Spleen (tissue), 7 donors: Measurements from ENCODE around the gene CDKN3.

Experiments used
- POLR2A ChIP-seq, 3 donors: fragments of 450-650 bp; IDR thresholded peaks; one replicate each; pipeline ENCODE4 v1.5.1; 2017; ENCODE audit warnings: antibody characterized with exemption in 3 of 3, mild to moderate bottlenecking in 1 of 3
- POLR2AphosphoS5 ChIP-seq, 3 donors: sonication (generic); formaldehyde crosslinking; IDR thresholded peaks; one replicate each; pipeline ENCODE4 v1.5.1; 2017; ENCODE audit warnings: antibody characterized with exemption in 3 of 3
- TF ChIP-seq, protein P1 (sequence below), 11 experiments: fragments of 200-600 bp in 7 of 11; fragments of 450-650 bp in 4 of 11; sonication (generic) in 4 of 11; IDR thresholded peaks in 8 of 11; conservative IDR thresholded peaks in 3 of 11; 1 replicate in 7 of 11; 2 replicates in 4 of 11; pipeline versions ENCODE4 v1.4.0 to v1.8.0; 2016 to 2021; ENCODE audit warnings: antibody characterized with exemption in 11 of 11, inconsistent platforms in 4 of 11, mild to moderate bottlenecking in 1 of 11
- donor health status: DM: no; HTN: no; CAD: no; lungs with moderate emphysema.
- donor health status: DM: no; HTN: no; CAD: no.
- donor health status: DM: no; HTN: no; CAD: no.

DNA sequence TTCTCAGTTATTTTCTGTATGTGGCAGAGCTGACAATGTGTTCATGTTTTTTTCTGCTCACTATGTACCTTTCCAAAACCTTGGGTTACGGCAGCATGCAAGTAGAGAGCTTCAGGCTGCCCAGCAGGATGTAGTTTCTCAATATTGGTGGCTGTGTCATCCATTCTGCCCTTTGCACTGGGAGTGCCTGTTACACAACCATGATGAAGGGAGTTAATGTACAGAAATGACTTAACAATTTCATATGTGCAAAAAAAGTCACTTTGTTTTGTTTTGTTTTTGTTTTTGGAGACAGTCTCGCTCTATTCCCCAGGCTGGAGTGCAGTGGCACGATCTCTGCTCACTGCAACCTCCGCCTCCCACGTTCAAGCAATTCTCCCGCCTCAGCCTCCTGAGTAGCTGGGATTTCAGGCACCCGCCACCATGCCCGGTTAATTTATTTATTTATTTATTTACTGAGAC, 50.5 kb downstream of the CDKN3 start:
- TF ChIP-seq POLR2AphosphoS5 (IDR thresholded peaks at IDR 0.05) (peak in 1 of 3 donors; percentile 70), POLR2A (IDR thresholded peaks at IDR 0.05) (no peak)
- TF ChIP-seq, protein P1, sequence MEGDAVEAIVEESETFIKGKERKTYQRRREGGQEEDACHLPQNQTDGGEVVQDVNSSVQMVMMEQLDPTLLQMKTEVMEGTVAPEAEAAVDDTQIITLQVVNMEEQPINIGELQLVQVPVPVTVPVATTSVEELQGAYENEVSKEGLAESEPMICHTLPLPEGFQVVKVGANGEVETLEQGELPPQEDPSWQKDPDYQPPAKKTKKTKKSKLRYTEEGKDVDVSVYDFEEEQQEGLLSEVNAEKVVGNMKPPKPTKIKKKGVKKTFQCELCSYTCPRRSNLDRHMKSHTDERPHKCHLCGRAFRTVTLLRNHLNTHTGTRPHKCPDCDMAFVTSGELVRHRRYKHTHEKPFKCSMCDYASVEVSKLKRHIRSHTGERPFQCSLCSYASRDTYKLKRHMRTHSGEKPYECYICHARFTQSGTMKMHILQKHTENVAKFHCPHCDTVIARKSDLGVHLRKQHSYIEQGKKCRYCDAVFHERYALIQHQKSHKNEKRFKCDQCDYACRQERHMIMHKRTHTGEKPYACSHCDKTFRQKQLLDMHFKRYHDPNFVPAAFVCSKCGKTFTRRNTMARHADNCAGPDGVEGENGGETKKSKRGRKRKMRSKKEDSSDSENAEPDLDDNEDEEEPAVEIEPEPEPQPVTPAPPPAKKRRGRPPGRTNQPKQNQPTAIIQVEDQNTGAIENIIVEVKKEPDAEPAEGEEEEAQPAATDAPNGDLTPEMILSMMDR (IDR thresholded peaks at IDR 0.05 in 8 of 11, conservative IDR thresholded peaks at IDR 0.05 in 3 of 11): no peak
